SK-N-SH (cell line): Measurements from ENCODE around the gene RANBP2. TPM values are rescaled to one million over a fixed set of nuclear protein-coding genes. Genes with fewer than 3 reads are reported as not detected.

Experiments used
- CTCF ChIA-PET: fragments of 300-600, 350-600 bp; formaldehyde crosslinking; extraction: SDS; loops from one replicate; lab custom pipeline; 2021; lab: Yijun Ruan, JAX
- POLR2A ChIA-PET: fragments of 350-600 bp; sonication (Branson Sonifier 250); formaldehyde crosslinking; extraction: SDS; loops from one replicate; lab custom pipeline; 2020; ENCODE audit warnings: antibody characterized with exemption, inconsistent platforms; lab: Yijun Ruan, JAX
- DNase-seq: peaks from one replicate; pipeline ENCODE4 v3.0.0; 2012
- H2AFZ ChIP-seq: fragments of 200-600 bp; sonication (generic); 2 replicates; pipeline ENCODE4 v1.8.1; 2016; ENCODE audit warnings: antibody characterized with exemption, mild to moderate bottlenecking, low read depth
- H3F3A ChIP-seq: fragments of 200-600 bp; sonication (generic); replicated peaks from 2 replicates; pipeline ENCODE3; 2016; ENCODE audit warnings: antibody characterized with exemption, mild to moderate bottlenecking; ENCODE audit not compliant: insufficient read depth
- H3K27ac ChIP-seq, 2 experiments: fragments of 200-500 bp in 1 of 2; fragments of 200-600 bp in 1 of 2; sonication (Bioruptor generic) in 1 of 2; sonication (generic), shearing (Covaris generic) in 1 of 2; 2 replicates each; pipeline versions ENCODE4 v1.5.1 to v1.6.1; 2014 to 2016; ENCODE audit warnings: low read depth in 2 of 2, inconsistent platforms in 1 of 2, low read length in 1 of 2, mild to moderate bottlenecking in 1 of 2, mixed read lengths in 1 of 2
- H3K27me3 ChIP-seq: fragments of 200-600 bp; sonication (generic), shearing (Covaris generic); 2 replicates; pipeline ENCODE4 v1.6.1; 2016; ENCODE audit warnings: mixed run types; ENCODE audit not compliant: insufficient read depth
- H3K36me3 ChIP-seq, 2 experiments: fragments of 200-500 bp in 1 of 2; fragments of 200-600 bp in 1 of 2; sonication (Bioruptor generic) in 1 of 2; sonication (generic) in 1 of 2; replicated peaks in 1 of 2; 2 replicates each; pipeline versions ENCODE3 to v1.5.1; 2014 to 2016; ENCODE audit warnings: low read length in 1 of 2, mild to moderate bottlenecking in 1 of 2; ENCODE audit not compliant: insufficient read depth in 2 of 2, control insufficient read depth in 1 of 2
- H3K4me1 ChIP-seq, 2 experiments: fragments of 200-500 bp in 1 of 2; fragments of 200-600 bp in 1 of 2; sonication (Bioruptor generic) in 1 of 2; sonication (generic), shearing (Covaris generic) in 1 of 2; 2 replicates each; pipeline versions ENCODE4 v1.5.1 to v1.6.1; 2014 to 2016; ENCODE audit warnings: low read depth in 1 of 2, low read length in 1 of 2, mixed run types in 1 of 2; ENCODE audit not compliant: insufficient read depth in 2 of 2, control insufficient read depth in 1 of 2
- H3K4me2 ChIP-seq: fragments of 200-600 bp; sonication (generic), shearing (Covaris generic); 2 replicates; pipeline ENCODE4 v1.6.1; 2017; ENCODE audit warnings: mixed run types
- H3K4me3 ChIP-seq, 2 experiments: fragments of 200-500 bp in 1 of 2; fragments of 200-600 bp in 1 of 2; sonication (Bioruptor generic) in 1 of 2; sonication (generic), shearing (Covaris generic) in 1 of 2; 2 replicates each; pipeline versions ENCODE4 v1.5.1 to v1.8.1; 2014 to 2016; ENCODE audit warnings: low read depth in 2 of 2, inconsistent platforms in 1 of 2, low read length in 1 of 2, mild to moderate bottlenecking in 1 of 2, mixed read lengths in 1 of 2, moderate library complexity in 1 of 2
- H3K79me2 ChIP-seq: fragments of 200-600 bp; sonication (generic); 2 replicates; pipeline ENCODE4 v1.8.1; 2017; ENCODE audit warnings: mild to moderate bottlenecking; ENCODE audit not compliant: insufficient read depth
- H3K9ac ChIP-seq: fragments of 200-600 bp; sonication (generic); 2 replicates; pipeline ENCODE4 v1.6.1; 2017; ENCODE audit warnings: mixed run types
- H3K9me2 ChIP-seq: fragments of 200-600 bp; sonication (generic); 2 replicates; pipeline ENCODE4 v1.6.1; 2017; ENCODE audit warnings: mixed run types
- H3K9me3 ChIP-seq: fragments of 200-600 bp; sonication (generic); 2 replicates; pipeline ENCODE4 v1.6.1; 2017; ENCODE audit warnings: mixed run types, mild to moderate bottlenecking, moderate library complexity
- H4K20me1 ChIP-seq: fragments of 200-600 bp; sonication (generic); 2 replicates; pipeline ENCODE4 v1.6.1; 2017; ENCODE audit warnings: mild to moderate bottlenecking, mixed run types; ENCODE audit not compliant: insufficient read depth
- CTCF ChIP-seq: fragments of 200-600 bp; sonication (generic); IDR thresholded peaks from 2 replicates; pipeline ENCODE4 v1.6.1; 2017; ENCODE audit warnings: antibody characterized with exemption, mild to moderate bottlenecking, moderate library complexity
- FOXJ3 ChIP-seq: sonication (generic); formaldehyde crosslinking; IDR thresholded peaks from 2 replicates; pipeline ENCODE4 v1.5.1; 2020; ENCODE audit warnings: mild to moderate bottlenecking, missing genetic modification reagents
- MAX ChIP-seq: IDR thresholded peaks from 2 replicates; pipeline ENCODE4 v1.4.0; 2012; ENCODE audit warnings: low read depth
- MEF2A ChIP-seq: IDR thresholded peaks from 2 replicates; pipeline ENCODE4 v1.4.0; 2012; ENCODE audit warnings: low read depth, borderline replicate concordance
- NFIC ChIP-seq: IDR thresholded peaks from 2 replicates; pipeline ENCODE4 v1.4.0; 2012; ENCODE audit warnings: borderline replicate concordance
- PBX3 ChIP-seq: IDR thresholded peaks from 2 replicates; pipeline ENCODE4; 2012
- POLR2AphosphoS5 ChIP-seq: IDR thresholded peaks from 2 replicates; pipeline ENCODE4 v1.6.1; 2012; ENCODE audit warnings: low read depth, low read length
- RXRA ChIP-seq: IDR thresholded peaks from 2 replicates; pipeline ENCODE4 v1.4.0; 2012; ENCODE audit warnings: low read depth, mild to moderate bottlenecking, borderline replicate concordance
- SMC3 ChIP-seq: IDR thresholded peaks from 2 replicates; pipeline ENCODE4 v1.6.1; 2012; ENCODE audit warnings: low read depth, low read length, improper control_type of control experiment
- TCF12 ChIP-seq: IDR thresholded peaks from 2 replicates; pipeline ENCODE4 v1.4.0; 2012
- WGBS: methylation state at CpG from one replicate; pipeline ENCODE4 v1.1.6; 2017; ENCODE audit warnings: low lambda C conversion rate; 5-methylcytosine and 5-hydroxymethylcytosine counted together
- polyA plus RNA-seq, 3 experiments: library from polyadenylated mRNA; depleted of rRNA; stranded (reverse); fragments of >200 nt; gene quantifications; 2 replicates each; pipeline ENCODE4 v1.2.3, GENCODE V29; 2012

Gene RANBP2
- polyA plus RNA-seq, 1 of the 3 experiments (the other 2 are of a cell fraction): 3.6 TPM

GRCh38 chr2:108776475-108776874 is 57.2 kb downstream of the RANBP2 start:
- H3K36me3 ChIP-seq: peaks cover 70 to 81% of the 10 kb centered on the region in 2 experiments
- no peak for TF ChIP-seq SMC3
- TF ChIP-seq TCF12: no peak
- no peak for TF ChIP-seq CTCF
- no peak for TF ChIP-seq PBX3
- no peak for TF ChIP-seq RXRA
- TF ChIP-seq MAX: no peak
- TF ChIP-seq FOXJ3 (CRISPR knock-in tag): no peak
- no peak for TF ChIP-seq MEF2A
- TF ChIP-seq POLR2AphosphoS5: no peak
- H2AFZ ChIP-seq: no peak overlapping the region
- no peak overlapping the region for H3K4me3 ChIP-seq
- H3K9ac ChIP-seq: no peak overlapping the region
- H3K27ac ChIP-seq: no peak overlapping the region
- no peaks in the 10 kb centered on the region for H3K9me2 ChIP-seq
- 94% methylated on average over 3 of the region's 3 CpGs for WGBS
- H3K27me3 ChIP-seq: no peaks in the 10 kb centered on the region
- no peak for DNase-seq
- H3K4me1 ChIP-seq: no peaks in the 10 kb centered on the region
- POLR2A ChIA-PET: no interaction called here
- H3K79me2 ChIP-seq: peaks cover 7% of the 10 kb centered on the region
- H3F3A ChIP-seq: peaks cover 6% of the 10 kb centered on the region
- no peak overlapping the region for H3K4me2 ChIP-seq
- H3K9me3 ChIP-seq: no peaks in the 10 kb centered on the region
- no peaks in the 10 kb centered on the region for H4K20me1 ChIP-seq
- CTCF ChIA-PET: interaction anchor here (0.9 to 1.0 kb wide), 2 partner anchors 28 to 140 kb away, joined by 3 read pairs; no protein-coding TSS in a partner anchor

- H3F3A ChIP-seq: peaks cover 16% of the 10 kb centered on the region
- DNase-seq: no peak
- H3K4me3 ChIP-seq: no peak overlapping the region
- no peaks in the 10 kb centered on the region for H4K20me1 ChIP-seq
- no peak overlapping the region for H3K27ac ChIP-seq
- TF ChIP-seq CTCF: no peak
- TF ChIP-seq NFIC: no peak
- peaks cover 3% of the 10 kb centered on the region; the same call in 1 of the 2 replicates for H3K79me2 ChIP-seq
- no peak overlapping the region for H3K9ac ChIP-seq
- POLR2A ChIA-PET: no interaction called here
- H3K27me3 ChIP-seq: no peaks in the 10 kb centered on the region
- no peak overlapping the region for H3K4me2 ChIP-seq
- H3K4me1 ChIP-seq: no peaks in the 10 kb centered on the region
- no peaks in the 10 kb centered on the region for H3K9me2 ChIP-seq
- CTCF ChIA-PET: no interaction called here
- WGBS: 100% methylated on average over 2 of the region's 2 CpGs
- peaks cover 75 to 81% of the 10 kb centered on the region in 2 experiments for H3K36me3 ChIP-seq
- H2AFZ ChIP-seq: no peak overlapping the region
- no peaks in the 10 kb centered on the region for H3K9me3 ChIP-seq
These were observed 59.6 kb downstream of the RANBP2 start for GRCh38 chr2:108778857-108779256.
